ENCODE data around the gene TTLL11. TPM values are rescaled to one million over a fixed set of nuclear protein-coding genes. Genes with fewer than 3 reads are reported as not detected.

TTLL11 gene
- total RNA-seq, 4 donors from 2014 or later, result 15.1 to 42.6 (median 29.1) TPM

- 100% methylated on average over 1 of the region's 1 CpG for whole genome bisulfite sequencing, 2 donors (ENCODE audit: low coverage in 1 of 2)
- Histone ChIP-seq H3K27ac (no peak overlapping the region), H3K4me1 (no peaks in the 10 kb centered on the region), H3K9me3 (no peaks in the 10 kb centered on the region), H3K4me3 (no peak overlapping the region), H3K27me3 (no peaks in the 10 kb centered on the region), H3K36me3 (peaks cover 0 to 37% of the 10 kb centered on the region in 2 donors)
- TF ChIP-seq POLR2A (IDR thresholded peaks at IDR 0.05), result no peak
- TF ChIP-seq EP300 (IDR thresholded peaks at IDR 0.05), result no peak
- TF ChIP-seq POLR2AphosphoS5 (IDR thresholded peaks at IDR 0.05), result no peak
- no peak for TF ChIP-seq CTCF (IDR thresholded peaks at IDR 0.05)
- ATAC-seq, result no peak
Measured at GRCh38 chr9:121866927-121867326, 226.2 kb downstream of the TTLL11 start.

GRCh38 chr9:121865884-121866283 is 227.2 kb downstream of the TTLL11 start:
- Histone ChIP-seq H3K4me1 (no peaks in the 10 kb centered on the region), H3K36me3 (peaks cover 0 to 37% of the 10 kb centered on the region in 2 donors), H3K4me3 (no peak overlapping the region), H3K27me3 (no peaks in the 10 kb centered on the region), H3K9me3 (no peaks in the 10 kb centered on the region), H3K27ac (no peak overlapping the region)
- ATAC-seq, result no peak
- WGBS, 2 donors (ENCODE audit: low coverage in 1 of 2), result 81 to 93% methylated on average over 7 of the region's 7 CpGs
- no peak for TF ChIP-seq POLR2A (IDR thresholded peaks at IDR 0.05)

- H3K27ac ChIP-seq, result no peak overlapping the region
Measured at GRCh38 chr9:121865060-121865459, 228.0 kb downstream of the TTLL11 start.

GRCh38 chr9:121863955-121864354 is 229.2 kb downstream of the TTLL11 start:
- Histone ChIP-seq H3K4me1 (no peaks in the 10 kb centered on the region), H3K27ac (no peak overlapping the region), H3K4me3 (no peak overlapping the region), H3K27me3 (no peaks in the 10 kb centered on the region), H3K9me3 (no peaks in the 10 kb centered on the region), H3K36me3 (peaks cover 0 to 36% of the 10 kb centered on the region in 2 donors)
- WGBS, 2 donors (ENCODE audit: low coverage in 1 of 2), result 75 to 83% methylated on average over 2 of the region's 2 CpGs
- TF ChIP-seq EP300 (IDR thresholded peaks at IDR 0.05) (no peak), POLR2A (IDR thresholded peaks at IDR 0.05) (no peak), POLR2AphosphoS5 (IDR thresholded peaks at IDR 0.05) (no peak), CTCF (IDR thresholded peaks at IDR 0.05) (no peak)
- ATAC-seq, result no peak

More at GRCh38 chr9:121865060-121865459, 228.0 kb downstream of the TTLL11 start:
- TF ChIP-seq POLR2A (IDR thresholded peaks at IDR 0.05) (no peak), POLR2AphosphoS5 (IDR thresholded peaks at IDR 0.05) (no peak), EP300 (IDR thresholded peaks at IDR 0.05) (no peak), CTCF (IDR thresholded peaks at IDR 0.05) (no peak)
- no peak overlapping the region for H3K4me3 ChIP-seq
- no peaks in the 10 kb centered on the region for H3K9me3 ChIP-seq
- ATAC-seq, result no peak
- no peaks in the 10 kb centered on the region for H3K27me3 ChIP-seq
- WGBS, 2 donors (ENCODE audit: low coverage in 1 of 2), result 83 to 88% methylated on average over 5 to 6 of the region's 6 CpGs
- no peaks in the 10 kb centered on the region for H3K4me1 ChIP-seq
- peaks cover 0 to 37% of the 10 kb centered on the region in 2 donors for H3K36me3 ChIP-seq

GRCh38 chr9:121862371-121863332 is 230.5 kb downstream of the TTLL11 start:
- Histone ChIP-seq H3K27me3 (no peaks in the 10 kb centered on the region), H3K9me3 (no peaks in the 10 kb centered on the region), H3K4me3 (no peak overlapping the region), H3K27ac (no peak overlapping the region), H3K4me1 (no peaks in the 10 kb centered on the region), H3K36me3 (peaks cover 0 to 37% of the 10 kb centered on the region in 2 donors)
- no peak for ATAC-seq
- TF ChIP-seq POLR2AphosphoS5 (IDR thresholded peaks at IDR 0.05), result no peak
- no peak for TF ChIP-seq EP300 (IDR thresholded peaks at IDR 0.05)
- no peak for TF ChIP-seq POLR2A (IDR thresholded peaks at IDR 0.05)
- no peak for TF ChIP-seq CTCF (IDR thresholded peaks at IDR 0.05)
- WGBS, 2 donors (ENCODE audit: low coverage in 1 of 2), result 40 to 85% methylated on average over 1 to 11 of the region's 19 CpGs

Measured in gastroesophageal sphincter (tissue), 4 donors.